GM21717 (cell line): ENCODE measurements around the gene XYLT1.

ENCODE experiments used
- ATAC-seq: cut with Tn5 transposase; IDR thresholded peaks from one replicate; pipeline ENCODE4 v1.9.1; 2021; ENCODE audit warnings: mild to moderate bottlenecking, moderate library complexity; ENCODE audit not compliant: unreplicated experiment

The XYLT1 gene

DNA sequence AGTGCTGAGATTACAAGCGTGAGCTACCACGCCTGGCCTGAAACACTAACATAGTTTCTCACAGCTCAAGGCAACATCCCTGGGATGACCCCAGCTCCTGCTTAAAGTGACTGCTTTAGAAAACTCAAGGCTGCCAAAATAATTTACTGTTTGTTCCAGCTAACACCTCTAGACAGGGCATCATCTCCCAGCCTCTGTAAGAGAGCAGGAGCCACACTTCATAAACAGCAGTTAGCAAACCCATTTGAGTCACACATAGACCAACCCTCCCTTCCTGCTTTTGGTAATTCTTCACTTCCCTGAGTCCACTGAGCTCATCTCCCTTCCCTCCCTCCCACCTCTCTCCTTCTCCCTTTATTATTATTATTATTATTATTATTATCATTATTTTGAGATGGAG, 201.3 kb downstream of the XYLT1 start:
- no peak for ATAC-seq

- no peak for ATAC-seq
Observed at GRCh38 chr16:17266608-17267313, 204.0 kb downstream of the XYLT1 start.

DNA sequence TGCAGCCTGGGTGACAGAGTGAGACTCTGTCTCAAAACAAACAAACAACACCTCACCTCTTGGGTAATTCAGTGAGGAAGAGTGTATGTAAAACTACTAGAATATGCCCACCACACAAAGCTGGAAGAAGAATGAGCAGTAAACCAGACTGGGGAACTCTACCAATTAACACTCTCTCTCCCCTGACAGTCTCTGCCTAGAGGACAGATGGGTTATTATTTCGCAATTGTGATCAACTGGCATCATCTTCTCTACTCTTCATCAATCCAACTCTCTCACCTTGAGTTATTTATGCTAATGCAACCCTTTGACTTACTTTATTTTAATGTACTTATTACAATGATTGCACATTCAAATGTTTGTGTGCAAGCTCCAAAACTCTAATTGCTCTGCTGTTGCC, 205.6 kb downstream of the XYLT1 start:
- no peak for ATAC-seq

DNA sequence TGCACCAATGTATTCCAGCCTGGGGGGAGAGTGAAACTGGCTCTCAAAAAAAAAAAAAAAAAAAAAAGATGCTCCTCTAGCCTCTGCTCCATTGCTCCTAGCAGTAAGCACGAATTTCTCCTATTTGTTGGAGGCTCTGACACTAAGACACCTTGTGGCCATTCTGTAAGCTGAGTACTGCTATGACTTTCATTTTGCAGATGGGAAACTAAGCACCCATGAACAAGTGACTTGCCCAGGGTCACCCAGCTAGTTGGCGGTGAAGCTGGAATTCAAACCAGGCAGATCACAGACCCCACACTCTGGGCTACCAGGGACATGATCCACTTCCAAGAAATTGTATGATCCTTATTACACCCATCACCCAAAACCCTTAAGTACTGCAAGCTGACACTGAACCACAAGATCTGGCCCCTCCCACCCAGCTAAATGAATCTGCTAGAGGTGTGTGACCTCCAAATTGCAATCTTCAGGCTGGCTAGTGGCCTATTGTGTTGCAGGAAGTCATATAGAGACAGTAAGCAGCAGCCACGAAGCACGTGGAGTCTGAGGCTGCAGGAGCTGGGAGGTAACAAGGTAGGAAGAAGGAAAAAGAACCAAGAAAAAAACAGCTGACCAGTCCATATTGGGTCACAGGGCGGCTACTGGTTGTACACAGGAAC, 209.4 kb downstream of the XYLT1 start:
- no peak for ATAC-seq

- no peak for ATAC-seq
Observed at GRCh38 chr16:17260276-17260849, 210.4 kb downstream of the XYLT1 start.

- no peak for ATAC-seq
Observed at GRCh38 chr16:17259751-17260270, 210.9 kb downstream of the XYLT1 start.

- ATAC-seq = peak; percentile 79
Observed at GRCh38 chr16:17258848-17259713, 211.7 kb downstream of the XYLT1 start.

DNA sequence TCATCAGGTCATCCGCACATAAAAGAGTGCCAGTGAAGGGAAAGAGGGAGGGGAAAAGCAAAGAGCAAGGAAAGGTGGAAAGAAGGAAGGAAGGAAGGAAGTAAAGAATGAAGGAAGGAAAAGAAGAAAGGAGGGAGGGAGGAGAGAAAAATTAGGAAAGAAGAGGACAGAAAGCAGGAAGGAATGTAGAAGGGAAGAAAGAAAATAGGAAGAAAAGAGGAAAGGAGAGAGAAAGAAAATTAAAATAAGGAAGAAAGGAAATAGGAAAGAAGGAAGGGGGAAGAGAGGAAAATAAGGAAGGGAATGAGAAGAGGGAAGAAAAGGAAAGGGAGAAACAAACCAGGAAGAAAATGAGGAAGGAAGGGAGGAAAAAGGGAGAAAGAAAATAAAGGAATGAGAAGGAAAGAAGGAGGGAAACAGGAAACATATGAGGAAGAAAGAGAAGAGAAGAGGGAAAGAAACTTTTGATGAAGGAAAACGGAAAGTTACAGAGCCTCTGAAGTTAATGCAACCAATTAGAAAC, 212.6 kb downstream of the XYLT1 start:
- ATAC-seq = no peak

DNA sequence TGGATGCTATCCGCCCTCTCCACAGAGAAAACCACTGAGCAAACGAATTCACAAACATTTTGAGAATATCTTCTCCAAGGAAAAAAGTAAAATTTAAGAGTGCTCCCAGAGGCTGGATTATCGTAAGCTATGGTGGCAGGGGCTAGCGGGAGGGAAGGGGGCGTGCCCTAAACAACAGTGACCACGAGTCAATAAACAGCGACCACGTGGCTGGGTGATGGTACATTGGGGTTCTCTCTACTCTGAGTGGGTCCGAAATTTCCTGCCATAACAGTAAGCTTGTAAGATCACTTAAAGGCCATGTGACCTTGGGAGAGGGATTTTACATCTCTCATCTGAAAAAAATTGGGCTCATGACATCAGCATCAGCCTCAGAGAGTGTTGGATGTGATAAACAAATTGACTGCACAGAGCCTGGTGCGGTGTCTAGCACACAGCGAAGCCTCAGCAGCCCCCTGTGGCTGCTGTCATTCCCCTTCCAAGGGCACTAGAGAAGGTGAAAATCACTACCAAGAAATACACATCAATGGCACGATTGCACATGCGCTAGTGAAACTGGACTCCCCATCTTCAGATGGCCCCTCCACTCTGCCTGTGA, 213.2 kb downstream of the XYLT1 start:
- no peak for ATAC-seq

DNA sequence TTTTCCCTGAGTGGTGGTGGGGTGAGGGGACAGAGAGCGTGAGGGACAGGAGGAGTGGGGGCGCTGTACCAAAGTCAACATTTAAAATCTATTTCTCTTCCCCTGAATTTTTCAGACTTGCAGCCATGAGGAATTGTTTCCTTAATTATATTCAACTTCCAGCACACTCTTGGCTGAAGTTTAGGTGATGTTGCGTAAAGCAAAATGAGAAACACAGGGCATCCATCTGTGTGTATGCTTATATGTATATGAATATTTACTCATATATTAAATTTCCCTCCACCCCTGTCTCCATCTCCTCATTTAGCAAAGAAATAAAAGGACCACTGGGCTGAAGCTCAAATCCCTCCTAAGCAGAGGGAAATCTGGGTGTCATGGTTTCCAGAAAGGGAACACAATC, 218.1 kb downstream of the XYLT1 start:
- no peak for ATAC-seq

GRCh38 chr16:17252064-17252463, 218.7 kb downstream of the XYLT1 start:
- no peak for ATAC-seq

DNA sequence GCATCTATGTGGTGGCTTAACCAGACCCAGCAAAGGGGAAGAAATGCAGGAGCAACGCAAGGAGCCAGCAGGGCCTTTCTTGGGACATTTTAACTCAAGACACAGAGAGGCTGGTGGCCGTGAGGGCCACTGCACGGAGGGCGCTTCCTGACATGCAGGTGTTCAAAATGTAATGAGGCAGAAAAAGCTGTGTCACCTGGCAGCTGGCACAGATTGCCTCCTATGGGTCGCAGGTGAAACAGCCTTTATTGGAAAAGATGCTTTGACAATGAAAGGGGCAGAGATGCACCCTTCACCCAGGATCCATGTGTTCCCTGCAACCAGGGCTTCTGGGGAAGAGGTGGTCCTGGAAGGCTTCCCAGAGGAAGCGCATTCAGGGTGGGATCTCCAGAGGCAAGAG, 219.3 kb downstream of the XYLT1 start:
- ATAC-seq = no peak

DNA sequence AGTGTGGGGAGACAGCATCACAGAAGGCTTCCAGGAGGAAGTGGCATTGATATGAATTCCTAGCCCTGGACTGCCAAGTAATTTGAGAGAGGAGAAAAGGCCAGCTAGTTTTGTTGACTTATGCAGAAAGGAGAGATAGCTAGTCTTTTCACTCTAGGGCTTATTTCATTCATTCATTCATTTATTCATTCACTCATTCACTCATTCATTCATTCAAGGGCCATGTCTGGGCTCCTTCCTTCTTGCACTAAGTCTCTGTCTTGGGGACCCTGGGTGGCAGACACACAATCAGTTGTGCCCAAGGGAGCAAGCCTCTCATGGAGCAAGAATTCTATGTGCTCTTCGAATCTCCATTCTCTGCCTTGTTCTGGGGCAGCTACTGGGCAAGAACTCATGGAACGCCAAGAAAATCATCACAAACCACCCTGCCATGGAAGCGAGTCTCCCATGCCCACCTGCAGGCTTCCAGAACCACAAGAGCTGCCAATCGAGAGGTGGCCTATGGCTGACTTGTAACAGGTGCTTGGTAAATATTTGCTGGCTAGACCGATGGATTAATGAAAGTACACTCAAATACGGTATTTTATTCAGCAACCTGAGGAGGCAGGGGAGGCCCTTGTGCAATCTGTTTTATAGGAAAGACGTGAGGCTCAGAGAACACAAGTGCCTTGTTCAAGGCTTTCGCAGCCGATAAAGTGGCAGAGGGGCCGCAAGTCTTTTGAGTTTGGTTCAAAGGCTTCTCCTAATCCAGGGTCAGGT, 223.6 kb downstream of the XYLT1 start:
- ATAC-seq = no peak

- no peak for ATAC-seq
Observed at GRCh38 chr16:17246268-17246885, 224.4 kb downstream of the XYLT1 start.

- ATAC-seq = no peak
Observed at GRCh38 chr16:17245776-17246175, 225.0 kb downstream of the XYLT1 start.

- no peak for ATAC-seq
Observed at GRCh38 chr16:17244872-17245551, 225.7 kb downstream of the XYLT1 start.

- no peak for ATAC-seq
Observed at GRCh38 chr16:17241264-17241835, 229.4 kb downstream of the XYLT1 start.

DNA sequence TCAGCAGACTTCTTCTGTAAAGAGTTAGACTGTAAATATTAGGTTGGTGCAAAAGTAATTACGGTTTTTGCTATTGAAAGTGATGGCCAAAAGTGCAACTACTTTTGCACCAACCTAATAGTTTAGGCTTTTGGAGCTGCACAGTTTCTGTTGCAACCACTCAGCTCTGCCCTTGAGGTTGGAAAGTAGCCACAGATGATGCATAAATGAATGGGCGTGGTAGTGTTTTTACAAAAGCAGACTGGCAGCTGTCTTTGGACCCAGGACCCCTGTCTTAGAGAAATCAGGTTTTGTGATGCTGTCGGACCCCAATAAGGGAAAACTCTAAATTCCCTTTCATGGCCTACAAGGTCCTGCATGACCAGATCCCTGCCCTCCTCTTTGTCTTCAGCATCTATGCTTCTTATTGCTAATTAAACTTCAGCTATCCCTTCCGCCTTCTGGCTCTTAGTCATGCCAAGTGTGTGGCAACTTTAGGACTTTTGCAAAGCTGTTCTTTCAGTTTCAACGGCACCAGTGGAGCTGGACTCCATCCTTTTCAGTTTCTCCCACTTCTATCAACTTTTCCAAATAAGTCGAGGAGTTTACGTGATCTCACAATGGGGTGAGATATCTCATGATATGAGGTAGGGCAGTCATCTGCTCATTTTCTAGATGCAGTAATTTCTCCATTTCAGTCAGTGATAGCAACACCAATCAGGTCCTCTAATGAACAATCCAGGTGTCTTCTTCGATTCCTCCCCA, 232.3 kb downstream of the XYLT1 start:
- no peak for ATAC-seq
